ENCODE measurements around the gene TMEM89. TPM values are rescaled to one million over a fixed set of nuclear protein-coding genes. Genes with fewer than 3 reads are reported as not detected.
A peak's percentile ranks its signal among the peaks of the same experiment; 100 is the strongest.

The TMEM89 gene
- polyA plus RNA-seq, 1 donor (not counting 4 experiments of a cell fraction or from before 2014, with no cell fraction given) = not detected

DNA sequence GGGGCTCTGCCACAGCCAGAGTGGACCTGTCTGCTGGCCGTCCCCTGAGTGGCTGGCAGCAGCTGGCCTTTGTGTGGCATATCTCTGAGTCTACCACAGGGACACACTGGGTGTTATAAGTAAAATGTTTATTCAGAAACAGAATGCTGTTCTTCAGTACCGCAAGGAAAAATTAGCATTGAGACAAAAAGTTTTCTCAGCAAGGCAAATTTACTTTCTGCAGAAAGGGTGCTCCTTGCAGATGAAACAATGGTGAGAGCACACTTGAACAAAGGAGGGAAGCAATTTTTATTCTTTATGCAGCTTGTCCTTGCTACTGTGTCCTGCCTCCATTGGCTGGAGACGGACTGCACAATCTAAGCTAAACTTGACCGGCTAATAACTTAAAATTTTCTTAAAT is 4.0 kb downstream of the TMEM89 start:
- Histone ChIP-seq H3K27ac (ENCODE audit: control insufficient read depth, insufficient read depth, low read length) (no peak overlapping the region), H3K9ac (ENCODE audit: control insufficient read depth, extremely low read depth, insufficient read depth, low read length) (no peak overlapping the region), H3K4me3 (ENCODE audit: control insufficient read depth in 2 of 3, extremely low read depth in 1 of 3, insufficient read depth in 2 of 3, low read depth in 1 of 3, low read length in 3 of 3) (no peak overlapping the region), H3K4me2 (ENCODE audit: control insufficient read depth, extremely low read depth, insufficient read depth, low read depth, low read length) (no peak overlapping the region), H3K9me1 (ENCODE audit: control insufficient read depth, extremely low read depth, insufficient read depth, low read length) (no peaks in the 10 kb centered on the region), H4K20me1 (ENCODE audit: control insufficient read depth, extremely low read depth, insufficient read depth, low read length) (no peaks in the 10 kb centered on the region), H2AFZ (ENCODE audit: control insufficient read depth, low read length) (no peak overlapping the region), H3K79me2 (ENCODE audit: control insufficient read depth, insufficient read depth, low read length) (no peaks in the 10 kb centered on the region), H3K4me1 (ENCODE audit: control insufficient read depth, extremely low read depth, insufficient read depth, low read length) (peaks cover 8% of the 10 kb centered on the region), H3K27me3 (ENCODE audit: control insufficient read depth, extremely low read depth, insufficient read depth, low read length) (no peaks in the 10 kb centered on the region), H3K36me3 (ENCODE audit: control insufficient read depth in 2 of 2, extremely low read depth in 1 of 2, insufficient read depth in 2 of 2, low read length in 2 of 2) (no peaks in the 10 kb centered on the region), H3K9me3 (ENCODE audit: control insufficient read depth, low read depth, low read length) (peaks cover 6% of the 10 kb centered on the region)
- DNase-seq (ENCODE audit: low read depth, low spot score) (no peak), FAIRE-seq (no peak)
- TF ChIP-seq EZH2 (IDR thresholded peaks at IDR 0.05; ENCODE audit: low read length) = no peak
- TF ChIP-seq, protein P1, sequence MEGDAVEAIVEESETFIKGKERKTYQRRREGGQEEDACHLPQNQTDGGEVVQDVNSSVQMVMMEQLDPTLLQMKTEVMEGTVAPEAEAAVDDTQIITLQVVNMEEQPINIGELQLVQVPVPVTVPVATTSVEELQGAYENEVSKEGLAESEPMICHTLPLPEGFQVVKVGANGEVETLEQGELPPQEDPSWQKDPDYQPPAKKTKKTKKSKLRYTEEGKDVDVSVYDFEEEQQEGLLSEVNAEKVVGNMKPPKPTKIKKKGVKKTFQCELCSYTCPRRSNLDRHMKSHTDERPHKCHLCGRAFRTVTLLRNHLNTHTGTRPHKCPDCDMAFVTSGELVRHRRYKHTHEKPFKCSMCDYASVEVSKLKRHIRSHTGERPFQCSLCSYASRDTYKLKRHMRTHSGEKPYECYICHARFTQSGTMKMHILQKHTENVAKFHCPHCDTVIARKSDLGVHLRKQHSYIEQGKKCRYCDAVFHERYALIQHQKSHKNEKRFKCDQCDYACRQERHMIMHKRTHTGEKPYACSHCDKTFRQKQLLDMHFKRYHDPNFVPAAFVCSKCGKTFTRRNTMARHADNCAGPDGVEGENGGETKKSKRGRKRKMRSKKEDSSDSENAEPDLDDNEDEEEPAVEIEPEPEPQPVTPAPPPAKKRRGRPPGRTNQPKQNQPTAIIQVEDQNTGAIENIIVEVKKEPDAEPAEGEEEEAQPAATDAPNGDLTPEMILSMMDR (optimal IDR thresholded peaks at IDR 0.05 in 1 of 3, IDR thresholded peaks at IDR 0.05 in 1 of 3, conservative IDR thresholded peaks at IDR 0.05 in 1 of 3; ENCODE audit: extremely low read depth in 1 of 3, insufficient read depth in 2 of 3, low read length in 3 of 3) = no peak
- dilution Hi-C loops (cut with MboI; ENCODE audit: extremely low pct_ligation_motif_present, low sequenced_read_pairs) = no loop called here

DNA sequence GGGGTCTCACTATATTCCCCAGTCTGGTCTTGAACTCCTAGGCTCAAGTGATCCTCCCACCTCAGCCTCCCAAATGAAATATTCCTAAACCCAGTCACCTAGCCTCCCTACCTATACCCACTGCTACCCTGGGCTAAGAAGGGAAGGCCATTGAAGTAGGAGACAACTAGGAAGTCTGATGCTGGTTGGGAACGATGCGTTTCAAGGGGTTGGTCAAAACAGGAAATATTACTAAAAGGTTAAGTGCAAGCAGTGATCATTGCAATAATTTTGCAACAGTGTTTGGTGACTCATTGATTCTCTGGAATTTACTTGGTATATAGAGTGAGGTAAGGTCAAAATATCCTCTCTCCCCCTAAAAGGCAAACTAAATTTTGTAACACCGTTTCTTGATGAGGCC is 7.5 kb downstream of the TMEM89 start:
- Histone ChIP-seq H3K4me1 (ENCODE audit: control insufficient read depth, extremely low read depth, insufficient read depth, low read length) (peaks cover 11% of the 10 kb centered on the region), H3K9me3 (ENCODE audit: control insufficient read depth, low read depth, low read length) (peaks cover 6% of the 10 kb centered on the region), H3K27me3 (ENCODE audit: control insufficient read depth, extremely low read depth, insufficient read depth, low read length) (no peaks in the 10 kb centered on the region), H3K9ac (ENCODE audit: control insufficient read depth, extremely low read depth, insufficient read depth, low read length) (no peak overlapping the region), H3K36me3 (ENCODE audit: control insufficient read depth in 2 of 2, extremely low read depth in 1 of 2, insufficient read depth in 2 of 2, low read length in 2 of 2) (no peaks in the 10 kb centered on the region), H3K79me2 (ENCODE audit: control insufficient read depth, insufficient read depth, low read length) (peaks cover 4% of the 10 kb centered on the region), H3K27ac (ENCODE audit: control insufficient read depth, insufficient read depth, low read length) (peak overlapping the region; percentile 71), H2AFZ (ENCODE audit: control insufficient read depth, low read length) (peak overlapping the region; percentile 71), H3K4me3 (ENCODE audit: control insufficient read depth in 2 of 3, extremely low read depth in 1 of 3, insufficient read depth in 2 of 3, low read depth in 1 of 3, low read length in 3 of 3) (no peak overlapping the region), H4K20me1 (ENCODE audit: control insufficient read depth, extremely low read depth, insufficient read depth, low read length) (no peaks in the 10 kb centered on the region), H3K4me2 (ENCODE audit: control insufficient read depth, extremely low read depth, insufficient read depth, low read depth, low read length) (peak overlapping the region; percentile 20), H3K9me1 (ENCODE audit: control insufficient read depth, extremely low read depth, insufficient read depth, low read length) (no peaks in the 10 kb centered on the region)
- FAIRE-seq (peak; percentile 91), DNase-seq (ENCODE audit: low read depth, low spot score) (no peak)
- dilution Hi-C loops (cut with MboI; ENCODE audit: extremely low pct_ligation_motif_present, low sequenced_read_pairs) = no loop called here
- TF ChIP-seq EZH2 (IDR thresholded peaks at IDR 0.05; ENCODE audit: low read length) = no peak
- TF ChIP-seq, protein P1 (optimal IDR thresholded peaks at IDR 0.05 in 1 of 3, IDR thresholded peaks at IDR 0.05 in 1 of 3, conservative IDR thresholded peaks at IDR 0.05 in 1 of 3; ENCODE audit: extremely low read depth in 1 of 3, insufficient read depth in 2 of 3, low read length in 3 of 3) = no peak
